ENCODE results near the gene PHLPP1.

PHLPP1 gene

GRCh38 chr18:62767321-62767720 lies 52.0 kb downstream of the PHLPP1 start:
- peaks cover 18% of the 10 kb centered on the region for H3K4me1 Mint-ChIP-seq (ENCODE audit: low read depth)
- H3K36me3 Mint-ChIP-seq (ENCODE audit: low read depth), result peaks cover 2% of the 10 kb centered on the region
- H3K27ac Mint-ChIP-seq, result peak overlapping the region; percentile 1
- peaks cover 3% of the 10 kb centered on the region for H3K9me3 Mint-ChIP-seq
- H3K4me3 Mint-ChIP-seq, result no peak overlapping the region
- H3K27me3 Mint-ChIP-seq (ENCODE audit: low read depth), result no peaks in the 10 kb centered on the region

GRCh38 chr18:62767836-62768557 lies 52.7 kb downstream of the PHLPP1 start:
- Mint-ChIP-seq H3K36me3 (ENCODE audit: low read depth) (peaks cover 2% of the 10 kb centered on the region), H3K4me1 (ENCODE audit: low read depth) (peaks cover 19% of the 10 kb centered on the region), H3K4me3 (no peak overlapping the region), H3K9me3 (peaks cover 3% of the 10 kb centered on the region), H3K27ac (no peak overlapping the region), H3K27me3 (ENCODE audit: low read depth) (no peaks in the 10 kb centered on the region)

DNA sequence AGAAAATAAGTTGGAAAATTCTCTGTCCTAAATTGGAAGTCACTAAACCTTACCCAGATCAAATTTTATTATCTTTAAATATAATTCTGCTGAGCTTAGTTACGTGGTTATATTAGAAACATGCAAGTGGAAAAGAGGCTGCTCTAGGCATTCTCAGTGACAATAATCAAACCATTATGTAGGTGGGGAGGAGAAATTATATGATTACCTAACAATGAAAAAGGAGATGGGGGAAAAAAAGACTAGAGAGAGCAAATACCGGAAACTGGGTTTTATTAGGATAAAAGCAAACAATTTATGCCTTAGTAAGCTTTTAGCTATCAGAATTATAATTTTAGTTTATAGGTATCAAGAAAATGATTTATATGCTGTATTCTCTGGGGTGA lies 53.2 kb downstream of the PHLPP1 start:
- Mint-ChIP-seq H3K36me3 (ENCODE audit: low read depth) (peaks cover 2% of the 10 kb centered on the region), H3K9me3 (peaks cover 3% of the 10 kb centered on the region), H3K27me3 (ENCODE audit: low read depth) (no peaks in the 10 kb centered on the region), H3K4me1 (ENCODE audit: low read depth) (peaks cover 19% of the 10 kb centered on the region), H3K4me3 (no peak overlapping the region), H3K27ac (no peak overlapping the region)

DNA sequence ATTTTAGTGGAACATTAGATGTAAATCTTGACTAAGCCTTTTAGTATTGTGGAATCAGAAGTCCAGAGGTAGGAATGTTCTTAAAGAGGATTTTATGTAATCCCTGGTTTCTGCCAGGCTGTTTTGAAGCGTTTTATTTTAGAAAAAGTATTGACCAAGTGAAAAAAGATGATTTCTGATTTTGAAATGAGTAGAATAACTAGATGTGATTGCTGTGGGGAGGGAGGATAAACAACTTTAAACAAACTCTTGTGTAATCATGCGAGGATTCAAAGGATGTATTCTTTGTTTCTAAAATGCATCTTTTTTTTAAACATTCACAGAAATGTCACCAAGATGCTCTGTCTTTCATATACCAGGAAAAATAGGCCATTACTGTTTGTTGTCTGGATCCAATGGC lies 53.9 kb downstream of the PHLPP1 start:
- H3K36me3 Mint-ChIP-seq (ENCODE audit: low read depth), result peaks cover 2% of the 10 kb centered on the region
- H3K4me1 Mint-ChIP-seq (ENCODE audit: low read depth), result peaks cover 19% of the 10 kb centered on the region
- no peak overlapping the region for H3K4me3 Mint-ChIP-seq
- no peaks in the 10 kb centered on the region for H3K27me3 Mint-ChIP-seq (ENCODE audit: low read depth)
- no peak overlapping the region for H3K27ac Mint-ChIP-seq
- H3K9me3 Mint-ChIP-seq, result peaks cover 3% of the 10 kb centered on the region

- H3K36me3 Mint-ChIP-seq (ENCODE audit: low read depth), result peaks cover 5% of the 10 kb centered on the region
- H3K27me3 Mint-ChIP-seq (ENCODE audit: low read depth), result no peaks in the 10 kb centered on the region
- peak overlapping the region; percentile 5 for H3K4me3 Mint-ChIP-seq
- peak overlapping the region; percentile 75 for H3K27ac Mint-ChIP-seq
- H3K9me3 Mint-ChIP-seq, result peaks cover 6% of the 10 kb centered on the region
- H3K4me1 Mint-ChIP-seq (ENCODE audit: low read depth), result peaks cover 18% of the 10 kb centered on the region
These were observed 56.3 kb downstream of the PHLPP1 start for GRCh38 chr18:62771494-62772270.

DNA sequence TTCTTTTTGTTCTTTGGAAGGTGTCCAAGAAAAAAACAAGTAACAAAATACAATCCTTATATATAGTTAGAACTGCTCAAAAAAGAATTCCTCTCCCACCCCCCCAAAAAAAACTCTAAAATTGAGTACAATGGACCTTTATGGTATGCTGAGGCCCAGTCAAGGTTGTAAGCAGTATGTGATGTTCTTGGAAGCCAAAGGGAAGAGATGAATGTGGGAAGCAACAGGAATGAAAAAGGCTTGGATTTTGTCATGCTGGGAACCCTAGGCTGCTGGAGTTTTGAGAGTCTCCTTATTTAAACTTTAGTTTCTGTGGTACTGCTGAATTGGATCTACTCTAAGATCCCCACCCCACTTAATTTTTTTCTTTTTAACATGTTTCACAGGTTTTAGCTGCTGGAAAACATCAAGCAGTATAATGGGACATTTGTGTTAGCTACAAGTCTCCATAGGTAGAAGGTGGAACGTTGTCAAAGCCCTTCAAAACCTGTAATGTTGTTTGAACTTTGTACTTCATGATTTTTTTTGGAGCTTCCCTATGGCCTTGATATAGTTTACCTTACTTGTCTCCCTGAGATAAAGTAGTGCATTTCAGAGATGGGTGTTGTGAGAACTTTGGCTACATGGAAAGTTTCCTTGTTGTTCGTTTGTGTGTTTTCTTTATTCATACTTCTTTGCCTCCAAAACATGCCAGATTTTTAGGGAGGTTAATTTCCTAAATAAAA lies 57.7 kb downstream of the PHLPP1 start:
- Mint-ChIP-seq H3K27me3 (ENCODE audit: low read depth) (no peaks in the 10 kb centered on the region), H3K36me3 (ENCODE audit: low read depth) (peaks cover 5% of the 10 kb centered on the region), H3K4me3 (no peak overlapping the region), H3K4me1 (ENCODE audit: low read depth) (peaks cover 8% of the 10 kb centered on the region), H3K9me3 (peaks cover 6% of the 10 kb centered on the region), H3K27ac (no peak overlapping the region)

DNA sequence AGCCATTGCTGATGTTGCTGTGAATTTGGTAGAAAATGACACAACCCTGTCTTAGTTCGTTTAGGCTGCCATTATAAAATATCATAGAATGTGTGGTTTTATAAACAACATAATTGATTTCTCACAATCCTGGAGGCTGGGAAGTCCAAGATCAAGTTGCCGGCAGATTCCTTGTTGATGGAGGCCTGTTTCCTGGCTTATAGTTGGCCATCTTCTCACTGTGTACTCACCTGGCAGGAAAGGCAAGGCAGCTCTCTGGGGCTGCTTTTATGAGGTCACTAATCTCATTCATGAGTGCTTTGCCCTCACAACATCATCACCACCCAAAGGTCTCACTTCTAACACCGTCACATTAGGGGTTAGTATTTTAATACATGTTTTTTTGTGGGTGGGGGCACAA lies 58.4 kb downstream of the PHLPP1 start:
- no peak overlapping the region for H3K4me3 Mint-ChIP-seq
- no peaks in the 10 kb centered on the region for H3K27me3 Mint-ChIP-seq (ENCODE audit: low read depth)
- peaks cover 5% of the 10 kb centered on the region for H3K36me3 Mint-ChIP-seq (ENCODE audit: low read depth)
- no peak overlapping the region for H3K27ac Mint-ChIP-seq
- peaks cover 6% of the 10 kb centered on the region for H3K9me3 Mint-ChIP-seq
- peaks cover 7% of the 10 kb centered on the region for H3K4me1 Mint-ChIP-seq (ENCODE audit: low read depth)

GRCh38 chr18:62776024-62776570 lies 60.8 kb downstream of the PHLPP1 start:
- Mint-ChIP-seq H3K27ac (no peak overlapping the region), H3K27me3 (ENCODE audit: low read depth) (no peaks in the 10 kb centered on the region)

DNA sequence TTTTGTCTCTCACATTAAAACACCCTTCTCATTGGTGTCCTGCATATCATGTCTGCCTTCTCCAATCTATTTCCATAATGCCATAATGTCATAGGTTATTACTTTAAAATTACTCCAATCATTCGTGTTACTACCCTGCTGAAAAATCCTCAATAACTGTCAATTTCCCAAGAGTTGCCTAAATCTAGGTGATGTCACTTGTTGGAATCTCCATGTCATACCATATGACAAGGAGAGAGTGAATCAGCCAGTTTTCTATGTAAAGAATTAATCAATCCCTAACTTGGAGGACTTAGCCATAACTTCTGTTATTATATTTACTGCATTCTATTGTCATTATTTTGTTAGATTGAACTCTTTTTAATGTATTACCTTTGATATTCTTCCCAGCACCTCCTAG lies 62.5 kb downstream of the PHLPP1 start:
- Mint-ChIP-seq H3K36me3 (ENCODE audit: low read depth) (peaks cover 2% of the 10 kb centered on the region), H3K4me3 (no peak overlapping the region), H3K27ac (no peak overlapping the region), H3K4me1 (ENCODE audit: low read depth) (peaks cover 9% of the 10 kb centered on the region), H3K9me3 (peaks cover 3% of the 10 kb centered on the region), H3K27me3 (ENCODE audit: low read depth) (no peaks in the 10 kb centered on the region)

More at GRCh38 chr18:62776024-62776570, 60.8 kb downstream of the PHLPP1 start:
- H3K4me1 Mint-ChIP-seq (ENCODE audit: low read depth), result peaks cover 12% of the 10 kb centered on the region
- peaks cover 3% of the 10 kb centered on the region for H3K9me3 Mint-ChIP-seq
- no peak overlapping the region for H3K4me3 Mint-ChIP-seq
- peaks cover 2% of the 10 kb centered on the region for H3K36me3 Mint-ChIP-seq (ENCODE audit: low read depth)

- Mint-ChIP-seq H3K36me3 (ENCODE audit: low read depth) (peaks cover 2% of the 10 kb centered on the region), H3K9me3 (peaks cover 3% of the 10 kb centered on the region), H3K4me3 (no peak overlapping the region), H3K27me3 (ENCODE audit: low read depth) (no peaks in the 10 kb centered on the region), H3K4me1 (ENCODE audit: low read depth) (peaks cover 16% of the 10 kb centered on the region), H3K27ac (no peak overlapping the region)
These were observed 63.9 kb downstream of the PHLPP1 start for GRCh38 chr18:62778976-62779869.

- Mint-ChIP-seq H3K9me3 (no peaks in the 10 kb centered on the region), H3K4me3 (no peak overlapping the region), H3K27ac (no peak overlapping the region), H3K27me3 (ENCODE audit: low read depth) (no peaks in the 10 kb centered on the region), H3K36me3 (ENCODE audit: low read depth) (no peaks in the 10 kb centered on the region), H3K4me1 (ENCODE audit: low read depth) (peaks cover 27% of the 10 kb centered on the region)
These were observed 65.9 kb downstream of the PHLPP1 start for GRCh38 chr18:62781262-62781661.

GRCh38 chr18:62781893-62782292 lies 66.6 kb downstream of the PHLPP1 start:
- peaks cover 27% of the 10 kb centered on the region for H3K4me1 Mint-ChIP-seq (ENCODE audit: low read depth)
- no peak overlapping the region for H3K27ac Mint-ChIP-seq
- no peaks in the 10 kb centered on the region for H3K27me3 Mint-ChIP-seq (ENCODE audit: low read depth)
- H3K36me3 Mint-ChIP-seq (ENCODE audit: low read depth), result no peaks in the 10 kb centered on the region
- no peak overlapping the region for H3K4me3 Mint-ChIP-seq
- no peaks in the 10 kb centered on the region for H3K9me3 Mint-ChIP-seq

DNA sequence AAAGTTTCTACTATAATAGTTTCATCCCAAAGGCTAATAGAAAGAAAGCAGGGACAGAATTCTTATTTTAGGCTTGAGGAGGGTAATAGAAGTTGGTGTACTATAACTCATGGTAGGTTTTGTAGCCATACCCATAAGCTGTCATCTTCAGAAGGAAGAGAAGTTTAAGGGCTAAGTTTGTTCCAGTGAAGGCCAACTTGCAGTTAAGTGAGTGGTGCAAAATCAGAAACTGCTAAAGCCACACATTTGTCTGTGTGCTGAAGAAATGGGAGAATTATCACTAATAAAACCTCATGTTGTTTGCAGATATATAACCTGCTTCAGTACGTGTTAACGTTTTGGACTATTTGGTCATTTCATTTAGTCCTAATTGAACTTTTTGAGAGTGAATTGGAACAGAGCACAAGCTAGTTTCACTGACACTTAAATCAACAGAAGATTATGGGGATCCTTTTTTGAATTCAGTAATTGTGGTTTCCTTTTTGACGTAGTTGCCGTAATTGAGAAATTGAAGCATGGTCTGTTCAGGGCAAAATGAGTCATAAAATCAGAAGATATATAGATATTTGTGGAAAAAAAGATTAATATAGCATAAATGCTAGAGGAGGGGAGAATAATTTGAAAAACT lies 69.1 kb downstream of the PHLPP1 start:
- Mint-ChIP-seq H3K27ac (no peak overlapping the region), H3K27me3 (ENCODE audit: low read depth) (no peaks in the 10 kb centered on the region), H3K36me3 (ENCODE audit: low read depth) (no peaks in the 10 kb centered on the region), H3K9me3 (no peaks in the 10 kb centered on the region), H3K4me3 (no peak overlapping the region), H3K4me1 (ENCODE audit: low read depth) (peaks cover 32% of the 10 kb centered on the region)

All from T-helper 1 cell treated with Interleukin-12 subunit alpha and Interleukin-12 subunit beta and Interleukin-4 antibody, amounts not matched to agents 30 μg/mL and 1 μg/mL, for 36 hours (primary cell).